SKM-1 treated with dmso at 0.1 percent for 144 hours (cell line): Measurements from ENCODE around the gene MYL1.

Experiments used
- DNase-seq: peaks from one replicate; lab custom pipeline; 2025; ENCODE audit not compliant: unreplicated experiment; lab: John Stamatoyannopoulos, UW

The MYL1 gene

GRCh38 chr2:210315015-210315788, at the start of gene MYL1:
Gene MYL1 (minus strand): TSS chr2:210315174. CDS start chr2:210315042, 132 bp downstream.
- no peak for DNase-seq

- no peak for DNase-seq
Measured at GRCh38 chr2:210363876-210364275, 48.9 kb upstream of the MYL1 start.

- no peak for DNase-seq
Measured at GRCh38 chr2:210363261-210363660, 48.3 kb upstream of the MYL1 start.

- DNase-seq: no peak
Measured at GRCh38 chr2:210360412-210360811, 45.4 kb upstream of the MYL1 start.

GRCh38 chr2:210356944-210357343, 42.0 kb upstream of the MYL1 start:
- DNase-seq: no peak

- DNase-seq: no peak
Measured at GRCh38 chr2:210337159-210337558, 22.2 kb upstream of the MYL1 start.

GRCh38 chr2:210324906-210325305, 9.9 kb upstream of the MYL1 start:
- no peak for DNase-seq

- DNase-seq: no peak
Measured at GRCh38 chr2:210324458-210324857, 9.5 kb upstream of the MYL1 start.

- no peak for DNase-seq
Measured at GRCh38 chr2:210323003-210323402, 8.0 kb upstream of the MYL1 start.

- DNase-seq: no peak
Measured at GRCh38 chr2:210318891-210319290, 3.9 kb upstream of the MYL1 start.

GRCh38 chr2:210318486-210318885, 3.5 kb upstream of the MYL1 start:
- no peak for DNase-seq

GRCh38 chr2:210310550-210310949, 4.4 kb downstream of the MYL1 start:
- DNase-seq: no peak

GRCh38 chr2:210309548-210310233, 5.3 kb downstream of the MYL1 start:
- DNase-seq: no peak

- DNase-seq: no peak
Measured at GRCh38 chr2:210303498-210303897, 11.5 kb downstream of the MYL1 start.

GRCh38 chr2:210302326-210302725, 12.6 kb downstream of the MYL1 start:
- DNase-seq: no peak

- DNase-seq: no peak
Measured at GRCh38 chr2:210299866-210300373, 15.1 kb downstream of the MYL1 start.

GRCh38 chr2:210288408-210288807, 26.6 kb downstream of the MYL1 start:
- no peak for DNase-seq

- DNase-seq: no peak
Measured at GRCh38 chr2:210287301-210287700, 27.7 kb downstream of the MYL1 start.

GRCh38 chr2:210286123-210286680, 28.8 kb downstream of the MYL1 start:
- no peak for DNase-seq

- no peak for DNase-seq
Measured at GRCh38 chr2:210277133-210277532, 37.8 kb downstream of the MYL1 start.

GRCh38 chr2:210271300-210271699, 43.7 kb downstream of the MYL1 start:
- no peak for DNase-seq

GRCh38 chr2:210269148-210269547, 45.8 kb downstream of the MYL1 start:
- no peak for DNase-seq
